Nephron (organoid): ENCODE results near the gene TESPA1.

ENCODE experiments used
- H3K27ac Mint-ChIP-seq, 3 experiments: 2 replicates each; pipeline ENCODE4 v1.8.0; 2020; ENCODE audit warnings: mixed read lengths in 3 of 3, mild to moderate bottlenecking in 2 of 3, moderate library complexity in 1 of 3
- H3K27me3 Mint-ChIP-seq: 2 replicates; pipeline ENCODE4 v1.8.0; 2021; ENCODE audit warnings: low read depth, mild to moderate bottlenecking, moderate library complexity, mixed read lengths
- H3K36me3 Mint-ChIP-seq: 2 replicates; pipeline ENCODE4 v1.8.0; 2020; ENCODE audit warnings: low read depth, mixed read lengths
- H3K4me1 Mint-ChIP-seq: 2 replicates; pipeline ENCODE4 v1.8.0; 2020; ENCODE audit warnings: mixed read lengths
- H3K4me3 Mint-ChIP-seq, 3 experiments: 2 replicates each; pipeline ENCODE4 v1.8.0; 2020; ENCODE audit warnings: mild to moderate bottlenecking in 3 of 3, mixed read lengths in 3 of 3, moderate library complexity in 2 of 3
- H3K9me3 Mint-ChIP-seq: 2 replicates; pipeline ENCODE4 v1.8.0; 2020; ENCODE audit warnings: mixed read lengths
- TF ChIP-seq, protein P1 (sequence below), 3 experiments: fragments of 200-600 bp; sonication (generic); IDR thresholded peaks; one replicate each; pipeline ENCODE4 v1.5.0; 2021; ENCODE audit warnings: antibody characterized with exemption in 3 of 3; ENCODE audit not compliant: unreplicated experiment in 3 of 3

Gene TESPA1

GRCh38 chr12:54977857-54978256 is 6.7 kb downstream of the TESPA1 start:
- H3K9me3 Mint-ChIP-seq: no peaks in the 10 kb centered on the region
- H3K4me3 Mint-ChIP-seq: no peak overlapping the region
- H3K36me3 Mint-ChIP-seq: no peaks in the 10 kb centered on the region
- no peaks in the 10 kb centered on the region for H3K27me3 Mint-ChIP-seq
- peaks cover 7% of the 10 kb centered on the region for H3K4me1 Mint-ChIP-seq
- TF ChIP-seq, protein P1, sequence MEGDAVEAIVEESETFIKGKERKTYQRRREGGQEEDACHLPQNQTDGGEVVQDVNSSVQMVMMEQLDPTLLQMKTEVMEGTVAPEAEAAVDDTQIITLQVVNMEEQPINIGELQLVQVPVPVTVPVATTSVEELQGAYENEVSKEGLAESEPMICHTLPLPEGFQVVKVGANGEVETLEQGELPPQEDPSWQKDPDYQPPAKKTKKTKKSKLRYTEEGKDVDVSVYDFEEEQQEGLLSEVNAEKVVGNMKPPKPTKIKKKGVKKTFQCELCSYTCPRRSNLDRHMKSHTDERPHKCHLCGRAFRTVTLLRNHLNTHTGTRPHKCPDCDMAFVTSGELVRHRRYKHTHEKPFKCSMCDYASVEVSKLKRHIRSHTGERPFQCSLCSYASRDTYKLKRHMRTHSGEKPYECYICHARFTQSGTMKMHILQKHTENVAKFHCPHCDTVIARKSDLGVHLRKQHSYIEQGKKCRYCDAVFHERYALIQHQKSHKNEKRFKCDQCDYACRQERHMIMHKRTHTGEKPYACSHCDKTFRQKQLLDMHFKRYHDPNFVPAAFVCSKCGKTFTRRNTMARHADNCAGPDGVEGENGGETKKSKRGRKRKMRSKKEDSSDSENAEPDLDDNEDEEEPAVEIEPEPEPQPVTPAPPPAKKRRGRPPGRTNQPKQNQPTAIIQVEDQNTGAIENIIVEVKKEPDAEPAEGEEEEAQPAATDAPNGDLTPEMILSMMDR (IDR thresholded peaks at IDR 0.05; ENCODE audit: unreplicated experiment in 3 of 3): no peak
- H3K27ac Mint-ChIP-seq: no peak overlapping the region

GRCh38 chr12:54977155-54977554 is 7.4 kb downstream of the TESPA1 start:
- no peak overlapping the region for H3K27ac Mint-ChIP-seq
- no peaks in the 10 kb centered on the region for H3K9me3 Mint-ChIP-seq
- TF ChIP-seq, protein P1 (IDR thresholded peaks at IDR 0.05; ENCODE audit: unreplicated experiment in 3 of 3): no peak
- peaks cover 7% of the 10 kb centered on the region for H3K4me1 Mint-ChIP-seq
- H3K4me3 Mint-ChIP-seq: no peak overlapping the region
- H3K36me3 Mint-ChIP-seq: no peaks in the 10 kb centered on the region
- H3K27me3 Mint-ChIP-seq: no peaks in the 10 kb centered on the region

- Mint-ChIP-seq H3K9me3 (no peaks in the 10 kb centered on the region), H3K4me3 (no peak overlapping the region), H3K27ac (no peak overlapping the region), H3K4me1 (peaks cover 7% of the 10 kb centered on the region), H3K27me3 (no peaks in the 10 kb centered on the region), H3K36me3 (no peaks in the 10 kb centered on the region)
- TF ChIP-seq, protein P1 (IDR thresholded peaks at IDR 0.05; ENCODE audit: unreplicated experiment in 3 of 3): no peak
Measured at GRCh38 chr12:54975875-54976274, 8.7 kb downstream of the TESPA1 start.

DNA sequence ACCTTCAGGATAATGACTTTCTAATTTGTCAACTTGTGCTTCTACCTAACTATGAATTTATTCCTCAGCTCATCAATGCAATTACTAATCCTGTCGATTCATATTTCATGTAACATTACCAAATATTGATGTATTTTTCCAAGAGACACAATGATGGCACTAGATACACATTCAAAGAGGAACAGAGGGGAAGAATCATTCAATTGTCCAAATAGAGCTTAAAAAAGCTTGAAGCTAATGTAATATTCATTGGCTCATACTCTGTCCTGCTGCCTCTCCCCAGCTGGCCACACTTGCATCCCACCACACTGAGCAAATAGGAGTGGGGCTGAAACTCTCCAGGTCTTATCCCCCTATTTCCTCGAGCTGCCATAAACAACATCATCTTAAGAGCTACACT is 9.3 kb downstream of the TESPA1 start:
- Mint-ChIP-seq H3K4me3 (no peak overlapping the region), H3K27ac (no peak overlapping the region), H3K36me3 (no peaks in the 10 kb centered on the region), H3K27me3 (no peaks in the 10 kb centered on the region), H3K4me1 (peaks cover 7% of the 10 kb centered on the region), H3K9me3 (no peaks in the 10 kb centered on the region)
- TF ChIP-seq, protein P1 (IDR thresholded peaks at IDR 0.05; ENCODE audit: unreplicated experiment in 3 of 3): no peak

- Mint-ChIP-seq H3K36me3 (no peaks in the 10 kb centered on the region), H3K9me3 (no peaks in the 10 kb centered on the region), H3K4me1 (peaks cover 7% of the 10 kb centered on the region), H3K27ac (no peak overlapping the region), H3K27me3 (no peaks in the 10 kb centered on the region), H3K4me3 (no peak overlapping the region)
- TF ChIP-seq, protein P1 (IDR thresholded peaks at IDR 0.05; ENCODE audit: unreplicated experiment in 3 of 3): no peak
Measured at GRCh38 chr12:54974279-54974678, 10.3 kb downstream of the TESPA1 start.

DNA sequence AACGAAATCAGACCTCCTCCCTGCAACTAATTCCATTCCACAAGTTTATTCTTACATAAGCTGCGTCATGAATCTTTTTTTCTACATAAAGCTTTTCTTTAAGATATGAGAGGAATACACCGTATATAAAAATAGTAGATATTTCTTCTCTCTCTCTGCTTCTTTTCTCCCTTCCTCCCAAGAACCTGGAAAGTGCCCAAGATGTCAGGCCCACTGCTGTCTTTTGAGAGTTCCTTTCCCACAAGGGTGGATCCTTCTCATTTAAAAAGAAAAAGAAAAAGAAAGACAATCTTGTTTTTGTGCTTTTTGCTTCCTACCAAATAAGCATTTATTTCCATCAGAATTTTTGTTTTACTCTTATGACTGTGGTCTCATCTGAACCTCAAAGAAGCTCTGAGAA is 11.0 kb downstream of the TESPA1 start:
- TF ChIP-seq, protein P1 (IDR thresholded peaks at IDR 0.05; ENCODE audit: unreplicated experiment in 3 of 3): no peak

More for the DNA sequence above, 11.0 kb downstream of the TESPA1 start:
- Mint-ChIP-seq H3K9me3 (no peaks in the 10 kb centered on the region), H3K27ac (no peak overlapping the region), H3K4me1 (peaks cover 7% of the 10 kb centered on the region), H3K36me3 (no peaks in the 10 kb centered on the region), H3K27me3 (no peaks in the 10 kb centered on the region), H3K4me3 (no peak overlapping the region)
